HepG2 (cell line): ENCODE results near the gene SURF6.

Experiments used
- CBFB ChIP-seq: sonication (generic); formaldehyde crosslinking; IDR thresholded peaks from 2 replicates; pipeline ENCODE4 v1.4.0; 2020; ENCODE audit warnings: missing genetic modification reagents
- EZH2 ChIP-seq: conservative IDR thresholded peaks from 2 replicates; pipeline ENCODE4 v1.6.1; 2012; ENCODE audit warnings: mild to moderate bottlenecking, low read depth, low read length, moderate library complexity
- FOXP1 ChIP-seq, 2 experiments: fragments of 450-650 bp in 1 of 2; IDR thresholded peaks; 2 replicates each; pipeline ENCODE4 v1.6.1; 2017 to 2018; ENCODE audit warnings: antibody characterized with exemption in 1 of 2
- ZNF24 ChIP-seq: fragments of 450-650 bp; IDR thresholded peaks from 2 replicates; pipeline ENCODE4 v1.6.1; 2017; ENCODE audit warnings: antibody characterized with exemption, mild to moderate bottlenecking
- ZNF567 ChIP-seq: sonication (generic); formaldehyde crosslinking; IDR thresholded peaks from 2 replicates; pipeline ENCODE4 v1.8.1; 2023; ENCODE audit warnings: mild to moderate bottlenecking, missing genetic modification reagents, borderline replicate concordance
- ZNF572 ChIP-seq: sonication (generic); formaldehyde crosslinking; IDR thresholded peaks from 2 replicates; pipeline ENCODE4 v1.5.1; 2020; ENCODE audit warnings: mild to moderate bottlenecking, missing genetic modification reagents
- ZNF589 ChIP-seq: sonication (generic); formaldehyde crosslinking; conservative IDR thresholded peaks from 2 replicates; pipeline ENCODE4 v1.8.0; 2022; ENCODE audit warnings: mild to moderate bottlenecking, moderate library complexity, missing genetic modification reagents
- ZNF709 ChIP-seq: sonication (generic); formaldehyde crosslinking; IDR thresholded peaks from 2 replicates; pipeline ENCODE4 v1.5.0; 2020; ENCODE audit warnings: mild to moderate bottlenecking, missing genetic modification reagents
- TF ChIP-seq, protein P1 (sequence below): sonication (generic); formaldehyde crosslinking; IDR thresholded peaks from 2 replicates; pipeline ENCODE4 v1.5.0; 2020; ENCODE audit warnings: missing genetic modification reagents, mild to moderate bottlenecking, borderline replicate concordance
- TF ChIP-seq, protein P2 (sequence below): sonication (generic); formaldehyde crosslinking; IDR thresholded peaks from 2 replicates; pipeline ENCODE4 v1.5.1; 2020; ENCODE audit warnings: mild to moderate bottlenecking, missing genetic modification reagents
- TF ChIP-seq, protein P3 (sequence below): sonication (generic); formaldehyde crosslinking; IDR thresholded peaks from 2 replicates; pipeline ENCODE4 v1.5.0; 2020; ENCODE audit warnings: mild to moderate bottlenecking, missing genetic modification reagents, moderate library complexity

DNA sequence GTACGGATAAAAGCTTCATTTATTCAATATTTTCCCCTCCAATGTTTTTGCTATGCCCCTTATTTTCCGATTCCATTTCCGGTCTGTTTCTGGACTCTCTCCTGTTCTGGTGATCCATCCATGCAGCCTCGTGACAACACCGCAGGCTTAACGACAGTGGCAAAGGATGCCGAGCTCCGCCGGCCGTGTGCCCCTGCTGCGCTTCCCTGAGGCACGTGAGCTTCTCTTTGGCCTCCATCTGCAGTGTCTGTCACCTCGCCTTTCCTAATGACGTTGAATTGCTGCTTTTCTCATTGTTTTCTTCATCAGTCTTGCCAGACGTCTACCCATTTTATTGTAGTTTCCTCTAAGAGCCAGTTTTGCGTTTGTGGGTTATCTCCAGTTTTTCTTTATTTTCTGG, 28.7 kb downstream of the SURF6 start:
- TF ChIP-seq EZH2 (no peak), FOXP1 (IDR thresholded peaks at IDR 0.05) (no peak), FOXP1 (CRISPR knock-in tag; IDR thresholded peaks at IDR 0.05) (no peak), CBFB (CRISPR knock-in tag) (no peak), ZNF709 (CRISPR knock-in tag) (no peak), ZNF572 (CRISPR knock-in tag) (no peak), ZNF567 (CRISPR knock-in tag) (no peak), ZNF589 (no peak), ZNF24 (no peak)
- TF ChIP-seq, protein P1, sequence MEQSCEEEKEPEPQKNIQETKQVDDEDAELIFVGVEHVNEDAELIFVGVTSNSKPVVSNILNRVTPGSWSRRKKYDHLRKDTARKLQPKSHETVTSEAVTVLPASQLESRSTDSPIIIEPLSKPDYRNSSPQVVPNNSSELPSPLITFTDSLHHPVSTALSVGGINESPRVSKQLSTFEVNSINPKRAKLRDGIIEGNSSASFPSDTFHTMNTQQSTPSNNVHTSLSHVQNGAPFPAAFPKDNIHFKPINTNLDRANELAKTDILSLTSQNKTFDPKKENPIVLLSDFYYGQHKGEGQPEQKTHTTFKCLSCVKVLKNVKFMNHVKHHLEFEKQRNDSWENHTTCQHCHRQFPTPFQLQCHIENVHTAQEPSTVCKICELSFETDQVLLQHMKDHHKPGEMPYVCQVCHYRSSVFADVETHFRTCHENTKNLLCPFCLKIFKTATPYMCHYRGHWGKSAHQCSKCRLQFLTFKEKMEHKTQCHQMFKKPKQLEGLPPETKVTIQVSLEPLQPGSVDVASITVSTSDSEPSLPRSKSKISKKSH (CRISPR knock-in tag): no peak
- TF ChIP-seq, protein P2, sequence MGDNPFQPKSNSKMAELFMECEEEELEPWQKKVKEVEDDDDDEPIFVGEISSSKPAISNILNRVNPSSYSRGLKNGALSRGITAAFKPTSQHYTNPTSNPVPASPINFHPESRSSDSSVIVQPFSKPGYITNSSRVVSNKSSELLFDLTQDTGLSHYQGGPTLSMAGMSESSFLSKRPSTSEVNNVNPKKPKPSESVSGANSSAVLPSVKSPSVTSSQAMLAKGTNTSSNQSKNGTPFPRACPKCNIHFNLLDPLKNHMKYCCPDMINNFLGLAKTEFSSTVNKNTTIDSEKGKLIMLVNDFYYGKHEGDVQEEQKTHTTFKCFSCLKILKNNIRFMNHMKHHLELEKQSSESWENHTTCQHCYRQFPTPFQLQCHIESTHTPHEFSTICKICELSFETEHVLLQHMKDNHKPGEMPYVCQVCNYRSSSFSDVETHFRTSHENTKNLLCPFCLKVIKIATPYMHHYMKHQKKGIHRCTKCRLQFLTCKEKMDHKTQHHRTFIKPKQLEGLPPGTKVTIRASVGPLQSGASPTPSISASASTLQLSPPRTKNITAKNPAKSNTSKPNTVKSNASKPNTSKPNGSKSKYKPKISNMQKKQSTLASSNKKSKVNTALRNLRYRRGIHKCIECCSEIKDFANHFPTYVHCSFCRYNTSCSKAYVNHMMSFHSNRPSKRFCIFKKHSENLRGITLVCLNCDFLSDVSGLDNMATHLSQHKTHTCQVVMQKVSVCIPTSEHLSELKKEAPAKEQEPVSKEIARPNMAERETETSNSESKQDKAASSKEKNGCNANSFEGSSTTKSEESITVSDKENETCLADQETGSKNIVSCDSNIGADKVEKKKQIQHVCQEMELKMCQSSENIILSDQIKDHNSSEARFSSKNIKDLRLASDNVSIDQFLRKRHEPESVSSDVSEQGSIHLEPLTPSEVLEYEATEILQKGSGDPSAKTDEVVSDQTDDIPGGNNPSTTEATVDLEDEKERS (CRISPR knock-in tag): no peak
- TF ChIP-seq, protein P3, sequence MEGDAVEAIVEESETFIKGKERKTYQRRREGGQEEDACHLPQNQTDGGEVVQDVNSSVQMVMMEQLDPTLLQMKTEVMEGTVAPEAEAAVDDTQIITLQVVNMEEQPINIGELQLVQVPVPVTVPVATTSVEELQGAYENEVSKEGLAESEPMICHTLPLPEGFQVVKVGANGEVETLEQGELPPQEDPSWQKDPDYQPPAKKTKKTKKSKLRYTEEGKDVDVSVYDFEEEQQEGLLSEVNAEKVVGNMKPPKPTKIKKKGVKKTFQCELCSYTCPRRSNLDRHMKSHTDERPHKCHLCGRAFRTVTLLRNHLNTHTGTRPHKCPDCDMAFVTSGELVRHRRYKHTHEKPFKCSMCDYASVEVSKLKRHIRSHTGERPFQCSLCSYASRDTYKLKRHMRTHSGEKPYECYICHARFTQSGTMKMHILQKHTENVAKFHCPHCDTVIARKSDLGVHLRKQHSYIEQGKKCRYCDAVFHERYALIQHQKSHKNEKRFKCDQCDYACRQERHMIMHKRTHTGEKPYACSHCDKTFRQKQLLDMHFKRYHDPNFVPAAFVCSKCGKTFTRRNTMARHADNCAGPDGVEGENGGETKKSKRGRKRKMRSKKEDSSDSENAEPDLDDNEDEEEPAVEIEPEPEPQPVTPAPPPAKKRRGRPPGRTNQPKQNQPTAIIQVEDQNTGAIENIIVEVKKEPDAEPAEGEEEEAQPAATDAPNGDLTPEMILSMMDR (CRISPR knock-in tag): no peak
